Fibroblast of lung (primary cell): ENCODE results near the gene EML3. TPM values are rescaled to one million over a fixed set of nuclear protein-coding genes. Genes with fewer than 3 reads are reported as not detected.

Experiments used
- DNase-seq, 2 donors: peaks; one replicate each; pipeline versions ENCODE4 v3.0.0 to v3.0.0-alpha.2; 2010; ENCODE audit warnings: low read depth in 2 of 2
- H2AFZ ChIP-seq: 2 replicates; pipeline ENCODE4 v1.5.1; 2012; ENCODE audit warnings: low read length, control low read depth, inconsistent platforms
- H3K27ac ChIP-seq: 2 replicates; pipeline ENCODE4 v1.5.1; 2011; ENCODE audit warnings: low read length, control low read depth; ENCODE audit not compliant: insufficient read depth
- H3K27me3 ChIP-seq: 2 replicates; pipeline ENCODE4 v1.5.1; 2011; ENCODE audit warnings: mild to moderate bottlenecking, low read length; ENCODE audit not compliant: control insufficient read depth, insufficient read depth
- H3K36me3 ChIP-seq: 2 replicates; pipeline ENCODE4 v1.5.1; 2011; ENCODE audit warnings: low read length; ENCODE audit not compliant: control insufficient read depth, insufficient read depth
- H3K4me1 ChIP-seq: 2 replicates; pipeline ENCODE4 v1.5.1; 2011; ENCODE audit warnings: low read length; ENCODE audit not compliant: control insufficient read depth, insufficient read depth; ENCODE audit errors: extremely low read depth
- H3K4me2 ChIP-seq: 2 replicates; pipeline ENCODE4 v1.5.1; 2011; ENCODE audit warnings: low read length, control low read depth; ENCODE audit not compliant: insufficient read depth; ENCODE audit errors: extremely low read depth
- H3K4me3 ChIP-seq, 4 experiments: fragments of 200-600 bp in 1 of 4; sonication (generic) in 1 of 4; replicated peaks in 1 of 4; 2 replicates each; pipeline ENCODE4 v1.5.1; 2011 to 2016; ENCODE audit warnings: low read length in 4 of 4, low read depth in 3 of 4, mild to moderate bottlenecking in 3 of 4, control low read depth in 2 of 4, inconsistent platforms in 1 of 4, mixed read lengths in 1 of 4; ENCODE audit not compliant: insufficient read depth in 1 of 4; ENCODE audit errors: control extremely low read depth in 1 of 4
- H3K79me2 ChIP-seq: 2 replicates; pipeline ENCODE4 v1.5.1; 2012; ENCODE audit warnings: mild to moderate bottlenecking, low read length, inconsistent platforms; ENCODE audit not compliant: control insufficient read depth, insufficient read depth
- H3K9ac ChIP-seq: 2 replicates; pipeline ENCODE4 v1.5.1; 2011; ENCODE audit warnings: mild to moderate bottlenecking, low read length, control low read depth; ENCODE audit not compliant: insufficient read depth
- H3K9me3 ChIP-seq: 2 replicates; pipeline ENCODE4 v1.5.1; 2012; ENCODE audit warnings: low read depth, low read length; ENCODE audit not compliant: control insufficient read depth, insufficient read depth
- H4K20me1 ChIP-seq: 2 replicates; pipeline ENCODE4 v1.5.1; 2011; ENCODE audit warnings: low read length; ENCODE audit not compliant: control insufficient read depth, insufficient read depth; ENCODE audit errors: extremely low read depth
- EZH2 ChIP-seq: IDR thresholded peaks from 2 replicates; pipeline ENCODE4 v1.5.1; 2012; ENCODE audit warnings: low read length, control low read depth, mild to moderate bottlenecking; ENCODE audit errors: missing control alignments
- polyA plus RNA-seq, 2 donors: library from polyadenylated mRNA; depleted of rRNA in 1 of 2; stranded (reverse) in 1 of 2; unstranded in 1 of 2; fragments of >200 nt; gene quantifications; 2 replicates each; pipeline ENCODE4 v1.2.1, GENCODE V29; 2011 to 2012; ENCODE audit warnings: missing spikeins in 1 of 2
- total RNA-seq: library from RNA; depleted of rRNA; stranded (reverse); fragments of >200 nt; gene quantifications from 2 replicates; pipeline ENCODE4 v1.2.1, GENCODE V29; 2014
- TF ChIP-seq, protein P1 (sequence below), 2 donors: IDR thresholded peaks in 1 of 2; conservative IDR thresholded peaks in 1 of 2; 1 replicate in 1 of 2; 2 replicates in 1 of 2; pipeline ENCODE4 v1.5.1; 2011 to 2012; ENCODE audit warnings: low read length in 2 of 2, control low read depth in 1 of 2, inconsistent platforms in 1 of 2, low read depth in 1 of 2, mild to moderate bottlenecking in 1 of 2

The EML3 gene
- total and polyA plus RNA-seq, 2 donors (not counting 1 experiment from before 2014, with no cell fraction given) = 20.5 to 22.6 TPM

- Histone ChIP-seq H3K27me3 (no peaks in the 10 kb centered on the region), H3K9me3 (no peaks in the 10 kb centered on the region), H2AFZ (no peak overlapping the region), H3K9ac (no peak overlapping the region), H3K4me3 (no peak overlapping the region), H4K20me1 (no peaks in the 10 kb centered on the region), H3K27ac (no peak overlapping the region), H3K79me2 (peaks cover 51% of the 10 kb centered on the region), H3K4me1 (peaks cover 8% of the 10 kb centered on the region), H3K4me2 (no peak overlapping the region), H3K36me3 (peaks cover 12% of the 10 kb centered on the region)
- TF ChIP-seq EZH2 = no peak
- TF ChIP-seq, protein P1, sequence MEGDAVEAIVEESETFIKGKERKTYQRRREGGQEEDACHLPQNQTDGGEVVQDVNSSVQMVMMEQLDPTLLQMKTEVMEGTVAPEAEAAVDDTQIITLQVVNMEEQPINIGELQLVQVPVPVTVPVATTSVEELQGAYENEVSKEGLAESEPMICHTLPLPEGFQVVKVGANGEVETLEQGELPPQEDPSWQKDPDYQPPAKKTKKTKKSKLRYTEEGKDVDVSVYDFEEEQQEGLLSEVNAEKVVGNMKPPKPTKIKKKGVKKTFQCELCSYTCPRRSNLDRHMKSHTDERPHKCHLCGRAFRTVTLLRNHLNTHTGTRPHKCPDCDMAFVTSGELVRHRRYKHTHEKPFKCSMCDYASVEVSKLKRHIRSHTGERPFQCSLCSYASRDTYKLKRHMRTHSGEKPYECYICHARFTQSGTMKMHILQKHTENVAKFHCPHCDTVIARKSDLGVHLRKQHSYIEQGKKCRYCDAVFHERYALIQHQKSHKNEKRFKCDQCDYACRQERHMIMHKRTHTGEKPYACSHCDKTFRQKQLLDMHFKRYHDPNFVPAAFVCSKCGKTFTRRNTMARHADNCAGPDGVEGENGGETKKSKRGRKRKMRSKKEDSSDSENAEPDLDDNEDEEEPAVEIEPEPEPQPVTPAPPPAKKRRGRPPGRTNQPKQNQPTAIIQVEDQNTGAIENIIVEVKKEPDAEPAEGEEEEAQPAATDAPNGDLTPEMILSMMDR (conservative IDR thresholded peaks at IDR 0.05 in 1 of 2, IDR thresholded peaks at IDR 0.05 in 1 of 2; ENCODE audit: low read depth in 1 of 2, low read length in 2 of 2) = no peak
- no peak for DNase-seq
Measured at GRCh38 chr11:62644220-62644619, 31.6 kb upstream of the EML3 start.

GRCh38 chr11:62632492-62632891 is 19.9 kb upstream of the EML3 start:
- H4K20me1 ChIP-seq = no peaks in the 10 kb centered on the region
- no peak overlapping the region for H3K9ac ChIP-seq
- H3K36me3 ChIP-seq = peaks cover 41% of the 10 kb centered on the region
- no peak overlapping the region for H2AFZ ChIP-seq
- no peak overlapping the region for H3K27ac ChIP-seq
- H3K4me1 ChIP-seq = no peaks in the 10 kb centered on the region
- H3K79me2 ChIP-seq = no peaks in the 10 kb centered on the region
- H3K27me3 ChIP-seq = no peaks in the 10 kb centered on the region
- H3K4me3 ChIP-seq = no peak overlapping the region
- H3K9me3 ChIP-seq = no peaks in the 10 kb centered on the region
- TF ChIP-seq EZH2 = no peak
- TF ChIP-seq, protein P1 (conservative IDR thresholded peaks at IDR 0.05 in 1 of 2, IDR thresholded peaks at IDR 0.05 in 1 of 2; ENCODE audit: low read depth in 1 of 2, low read length in 2 of 2) = no peak
- DNase-seq = no peak
- no peak overlapping the region for H3K4me2 ChIP-seq

- Histone ChIP-seq H3K4me3 (no peak overlapping the region), H3K9me3 (no peaks in the 10 kb centered on the region), H3K36me3 (peaks cover 31% of the 10 kb centered on the region), H3K4me2 (no peak overlapping the region), H3K4me1 (no peaks in the 10 kb centered on the region), H3K27me3 (no peaks in the 10 kb centered on the region), H4K20me1 (no peaks in the 10 kb centered on the region), H2AFZ (no peak overlapping the region), H3K27ac (no peak overlapping the region), H3K9ac (no peak overlapping the region), H3K79me2 (no peaks in the 10 kb centered on the region)
- no peak for TF ChIP-seq EZH2
- TF ChIP-seq, protein P1 (conservative IDR thresholded peaks at IDR 0.05 in 1 of 2, IDR thresholded peaks at IDR 0.05 in 1 of 2; ENCODE audit: low read depth in 1 of 2, low read length in 2 of 2) = no peak
- no peak for DNase-seq
Measured at GRCh38 chr11:62627713-62628112, 15.1 kb upstream of the EML3 start.
